ENCODE data around the gene SULT1A2.
"Not testable (repeated sequence)": the region's sequence is repeated elsewhere in the genome, so short reads cannot be mapped to it uniquely, and the experiment has no call there.

The SULT1A2 gene

DNA sequence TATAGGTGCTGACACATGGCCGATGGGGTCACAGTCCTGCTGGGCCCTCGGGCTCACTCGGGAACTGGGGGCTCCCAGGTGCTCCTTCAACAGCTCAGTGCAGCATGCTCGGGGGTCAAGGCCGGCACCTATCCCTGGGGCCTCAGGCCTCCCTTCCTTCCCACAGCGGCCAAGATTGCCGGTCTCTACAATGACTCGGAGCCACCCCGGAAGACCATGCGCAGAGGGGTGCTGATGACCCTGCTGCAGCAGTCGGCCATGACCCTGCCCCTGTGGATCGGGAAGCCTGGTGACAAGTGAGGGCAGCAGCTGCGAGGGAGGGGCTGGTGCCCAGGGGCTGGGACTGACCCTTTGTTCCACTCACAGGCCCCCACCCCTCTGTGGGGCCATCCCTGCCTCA lies 6.9 kb downstream of the SULT1A2 start:
- no peak for DNase-seq

GRCh38 chr16:28589069-28589468 lies 7.8 kb downstream of the SULT1A2 start:
- no peak for DNase-seq

DNA sequence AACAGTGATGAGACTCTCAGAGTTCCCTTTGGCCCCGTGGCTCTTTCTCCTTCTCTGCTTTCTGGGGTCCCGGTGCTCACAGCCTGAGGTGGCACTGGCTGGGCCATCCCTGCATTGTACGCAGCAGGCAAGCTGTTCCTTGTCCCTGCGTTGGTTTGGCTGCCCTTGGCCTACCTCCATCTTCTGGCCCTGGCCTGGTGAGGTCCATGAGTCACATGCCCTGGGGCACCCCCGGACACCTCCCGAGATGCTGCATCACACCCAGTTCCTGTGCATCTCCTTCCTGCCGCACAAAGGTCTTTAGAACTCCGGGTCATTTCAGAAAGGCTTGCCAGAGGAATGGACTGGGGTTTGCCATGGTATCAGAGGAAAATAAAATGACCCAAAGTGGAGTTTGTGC lies 9.5 kb downstream of the SULT1A2 start:
- no peak for DNase-seq

DNA sequence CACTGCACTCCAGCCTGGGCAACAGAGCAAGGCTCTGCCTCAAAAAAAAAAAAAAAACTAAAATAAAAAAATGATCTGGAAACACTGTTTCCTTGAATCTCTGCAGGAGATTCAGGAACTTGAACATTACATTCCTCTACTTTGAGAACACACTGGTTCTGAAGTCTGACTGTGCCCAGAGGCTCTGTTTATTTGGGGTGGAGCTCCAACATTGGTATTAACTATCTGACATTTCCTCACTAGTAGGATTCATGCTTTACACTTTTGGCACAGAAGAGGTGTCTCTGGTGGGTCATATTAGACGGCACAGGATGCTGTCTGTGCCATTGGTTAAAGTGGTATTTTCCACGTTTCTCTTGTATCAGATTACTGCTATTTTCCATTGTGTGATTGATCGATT lies 10.4 kb downstream of the SULT1A2 start:
- no peak for DNase-seq

DNA sequence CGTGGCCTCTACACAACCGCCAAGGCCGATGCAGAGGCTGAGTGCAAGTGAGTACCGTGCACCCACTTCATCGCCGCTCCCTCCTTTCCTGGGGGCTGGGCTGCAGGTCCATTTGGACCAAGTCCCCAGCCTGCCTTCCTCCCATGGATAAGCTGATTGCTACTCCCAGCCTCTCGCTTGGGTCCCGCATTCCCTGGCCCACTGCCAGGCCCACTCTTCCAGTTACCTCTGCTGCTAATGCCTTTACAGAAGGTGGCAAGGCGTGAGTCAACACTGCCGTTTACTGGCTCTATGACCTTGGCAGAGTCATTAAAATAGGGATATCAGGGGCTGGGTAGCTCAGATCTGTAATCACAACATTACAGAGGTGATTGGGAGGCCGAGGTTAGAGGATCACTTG lies 11.2 kb downstream of the SULT1A2 start:
- DNase-seq = no peak

- DNase-seq = no peak
Observed at GRCh38 chr16:28580726-28581315, 16.0 kb downstream of the SULT1A2 start.

DNA sequence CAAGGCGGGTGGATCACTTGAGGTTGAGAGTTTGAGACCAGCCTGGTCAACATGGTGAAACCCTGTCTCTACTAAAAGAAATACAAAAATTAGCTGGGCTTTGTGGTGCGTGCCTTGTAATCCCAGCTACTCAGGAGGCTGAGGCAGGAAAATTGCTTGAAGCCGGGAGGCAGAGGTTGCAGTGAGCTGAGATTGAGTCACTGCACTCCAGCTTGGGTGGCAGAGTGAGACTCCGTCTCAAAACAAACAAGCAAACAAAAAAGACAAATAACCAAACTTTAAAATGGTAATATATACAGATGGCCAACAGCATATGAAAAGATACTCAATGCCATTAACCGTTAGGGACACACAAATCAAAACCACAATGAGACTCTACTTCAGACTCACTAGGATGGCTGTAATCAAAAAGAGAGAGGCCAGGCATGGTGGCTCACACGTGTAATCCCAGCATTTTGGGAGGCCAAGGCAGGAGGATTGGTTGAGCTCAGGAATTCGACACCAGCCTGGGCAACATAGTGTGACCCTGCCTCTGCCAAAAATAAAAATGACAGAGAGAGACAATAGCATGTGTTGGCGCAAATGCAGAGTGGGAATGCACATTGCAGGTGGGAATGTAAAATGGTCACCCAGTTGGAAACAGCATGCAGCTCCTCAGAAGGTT lies 21.3 kb downstream of the SULT1A2 start:
- no peak for DNase-seq

GRCh38 chr16:28574925-28575324 lies 21.9 kb downstream of the SULT1A2 start:
- DNase-seq = no peak

DNA sequence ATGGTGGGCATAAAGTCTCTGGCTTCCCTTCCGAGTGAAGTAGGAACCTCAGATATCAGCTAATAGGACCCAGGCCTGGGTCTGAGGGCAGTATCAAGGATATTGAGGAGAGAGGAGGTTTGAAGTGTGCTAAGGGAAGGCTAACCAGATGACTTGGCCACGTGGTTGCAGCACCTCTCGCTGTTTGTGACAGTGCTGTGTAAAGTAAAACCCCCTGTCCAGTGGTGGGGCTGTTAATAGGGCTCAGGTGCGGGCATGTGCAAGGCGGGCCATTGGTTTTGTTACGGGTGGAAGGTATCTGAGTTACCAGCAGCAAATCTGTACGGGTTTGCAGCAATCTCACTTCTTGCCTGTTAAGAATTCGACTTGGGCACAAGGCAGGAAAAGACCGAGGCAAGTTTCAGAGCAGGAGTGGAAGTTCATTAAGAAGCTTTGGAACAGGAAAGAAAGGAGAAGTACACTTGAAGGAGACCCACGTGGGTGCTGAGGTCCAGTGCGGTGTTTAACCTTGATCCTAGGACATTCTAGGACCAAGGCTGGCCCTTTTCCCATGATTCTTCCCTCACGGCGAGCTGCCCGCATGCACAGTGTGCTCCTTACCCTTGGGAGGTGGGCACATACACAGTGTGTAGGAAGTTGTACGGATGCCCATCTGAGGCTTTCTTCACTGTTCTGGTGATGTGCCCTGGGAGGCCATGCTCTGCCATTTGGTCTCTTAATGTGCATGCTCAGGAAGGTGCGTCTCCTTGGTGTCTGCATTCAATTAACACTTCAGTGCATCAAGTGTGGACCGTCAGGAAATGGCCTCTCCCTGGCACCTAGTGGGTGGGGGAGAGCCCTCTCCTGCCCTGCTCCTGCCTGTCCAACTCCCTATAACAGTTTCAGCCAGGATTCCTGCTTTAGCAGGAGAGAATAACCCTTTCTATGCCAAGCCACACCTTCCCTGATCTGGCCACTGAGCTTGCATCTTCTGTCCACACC lies 22.8 kb downstream of the SULT1A2 start:
- DNase-seq = no peak

DNA sequence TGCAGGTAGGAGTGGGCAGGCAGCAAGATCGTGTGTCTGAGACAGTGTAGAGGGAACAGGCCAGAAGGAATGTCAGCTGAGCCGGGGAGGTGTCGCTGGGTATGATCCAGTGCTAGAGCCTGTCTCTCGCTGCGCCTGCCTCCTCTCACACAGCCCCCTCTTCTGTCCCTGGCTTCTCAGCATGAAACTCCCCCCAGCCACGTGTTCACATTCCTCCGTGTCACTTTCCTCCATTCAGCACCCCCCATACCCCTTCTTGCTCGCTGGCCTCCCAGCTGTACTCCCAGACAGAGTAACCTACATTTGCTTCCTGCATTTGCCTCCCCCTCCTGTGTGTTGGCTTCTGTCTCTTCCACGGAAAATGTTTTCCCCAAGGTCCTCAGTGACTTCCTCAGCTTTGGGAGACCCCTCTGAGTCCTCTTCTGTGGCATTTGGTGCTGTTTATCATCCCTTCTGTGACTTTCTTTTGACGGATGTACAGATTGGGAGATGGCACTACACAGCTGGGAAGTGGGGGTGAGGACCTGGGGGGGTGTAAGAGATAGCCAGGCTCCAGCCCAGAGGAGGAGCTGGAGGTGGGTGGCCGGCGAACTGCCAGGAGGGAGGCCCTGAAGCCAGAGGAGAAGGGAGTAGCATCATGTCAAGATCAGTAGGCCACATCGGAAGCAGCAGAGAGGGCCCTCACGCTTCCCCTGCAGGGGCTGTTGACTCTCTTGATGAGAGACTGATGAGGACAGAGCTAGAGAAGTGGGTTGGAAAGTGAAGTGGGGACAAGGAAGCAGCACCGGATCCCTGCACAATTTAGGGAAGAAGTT lies 23.9 kb downstream of the SULT1A2 start:
- no peak for DNase-seq

- no peak for DNase-seq
Observed at GRCh38 chr16:28569968-28570752, 26.7 kb downstream of the SULT1A2 start.

DNA sequence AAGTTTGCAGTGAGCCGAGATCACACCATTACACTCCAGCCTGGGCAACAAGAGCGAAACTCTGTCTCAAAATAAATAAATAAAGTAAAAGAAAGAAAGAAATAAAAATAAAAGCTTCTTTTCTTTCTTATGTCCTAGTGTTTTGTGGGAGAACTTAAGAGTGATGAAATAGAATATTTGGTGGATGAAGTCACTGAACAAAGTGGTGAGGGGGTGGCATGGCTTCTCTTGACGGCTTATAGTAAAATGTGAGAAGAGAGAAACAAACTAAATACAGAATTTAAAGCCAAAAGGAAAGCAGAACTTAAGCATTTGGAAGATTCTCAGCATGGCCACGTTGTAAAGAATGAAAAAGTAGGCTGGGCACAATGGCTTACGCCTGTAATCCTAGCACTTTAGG lies 27.8 kb downstream of the SULT1A2 start:
- DNase-seq = no peak

GRCh38 chr16:28567292-28567691 lies 29.6 kb downstream of the SULT1A2 start:
- no peak for DNase-seq

- DNase-seq = not testable (repeated sequence)
Observed at GRCh38 chr16:28566233-28566925, 30.5 kb downstream of the SULT1A2 start.

GRCh38 chr16:28563218-28563617 lies 33.6 kb downstream of the SULT1A2 start:
- no peak for DNase-seq

DNA sequence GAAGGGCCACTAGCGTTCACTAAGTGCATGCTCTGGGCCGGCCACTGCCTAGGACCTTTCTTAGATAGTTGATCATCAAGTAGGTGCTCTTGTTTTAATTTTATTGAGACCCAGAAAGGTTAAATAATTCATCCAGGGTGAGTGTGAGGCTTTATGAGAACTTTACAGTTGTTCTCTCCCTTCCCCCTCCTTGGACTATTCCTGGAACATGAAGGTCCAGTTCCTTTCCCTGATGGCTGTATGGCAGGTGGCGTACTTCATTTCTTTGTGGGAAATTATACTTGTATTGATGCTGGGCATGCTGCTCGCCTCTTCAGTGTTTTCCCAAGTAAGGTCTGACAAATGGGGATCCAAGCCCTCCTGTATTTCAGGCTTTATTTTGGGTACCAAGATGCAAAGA lies 34.7 kb downstream of the SULT1A2 start:
- no peak for DNase-seq

DNA sequence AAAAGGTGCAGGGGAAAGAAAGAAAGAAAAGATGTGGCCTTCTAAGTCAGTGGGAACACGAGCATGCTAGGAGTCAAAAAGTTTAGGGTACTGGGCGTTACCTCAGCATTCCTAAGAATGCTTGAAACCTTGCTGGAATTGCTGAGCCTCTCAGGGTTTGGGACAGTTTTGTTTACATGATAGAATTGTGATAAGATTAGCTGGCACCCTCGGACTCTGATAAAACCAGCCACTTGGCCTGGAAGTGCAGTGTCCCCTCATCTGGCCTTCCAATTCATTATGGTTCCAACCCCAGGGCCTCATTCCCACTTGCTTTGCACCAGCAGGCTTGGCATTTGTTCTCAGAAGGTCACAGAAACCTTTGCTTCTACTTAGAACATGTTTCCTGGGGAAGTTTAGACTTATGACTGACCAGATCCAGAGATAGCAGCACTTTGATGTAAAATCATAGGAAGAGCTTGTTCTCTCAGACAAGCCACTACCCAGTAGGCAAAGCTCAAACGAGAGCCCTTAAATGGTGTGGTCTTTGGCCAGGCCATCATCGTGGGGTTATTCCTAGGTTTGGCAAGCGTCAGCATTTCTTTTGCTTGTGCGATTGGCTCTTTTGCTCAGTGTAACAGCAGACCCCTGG lies 35.2 kb downstream of the SULT1A2 start:
- DNase-seq = no peak

DNA sequence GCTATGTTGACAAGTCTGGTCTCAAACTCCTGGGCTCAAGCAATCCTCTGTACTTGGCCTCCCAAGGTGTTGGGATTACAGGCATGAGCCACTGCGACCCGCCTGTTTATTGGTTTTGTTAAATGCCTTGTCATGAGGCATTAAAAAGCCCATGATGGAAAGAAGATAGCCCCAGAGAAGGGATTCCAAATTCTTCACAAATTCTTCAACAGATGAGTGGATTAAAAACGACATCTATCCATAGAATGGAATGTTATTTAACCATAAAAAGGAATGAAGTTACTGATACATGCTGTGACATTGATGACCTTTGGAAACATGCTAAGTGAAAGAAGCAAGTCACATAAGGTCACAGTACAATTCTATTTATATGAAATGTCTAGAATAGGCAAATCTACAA lies 38.4 kb downstream of the SULT1A2 start:
- DNase-seq = no peak

GRCh38 chr16:28556914-28557320 lies 39.9 kb downstream of the SULT1A2 start:
- no peak for DNase-seq

- DNase-seq = no peak
Observed at GRCh38 chr16:28555561-28555960, 41.3 kb downstream of the SULT1A2 start.

Data from activated effector memory CD4-positive, alpha-beta T cell treated with Interleukin-2 at 50 U/mL for 16 hours (primary cell).